GOT3 (cell line): Measurements from ENCODE around the gene BMP15.

ENCODE experiments used
- DNase-seq: peaks from one replicate; lab custom pipeline; 2025; ENCODE audit warnings: mixed read lengths; lab: John Stamatoyannopoulos, UW

BMP15 gene

GRCh38 chrX:50910685-50911176, at the start of gene BMP15:
Gene BMP15 (plus strand): TSS chrX:50910735. CDS start chrX:50910784, 49 bp downstream.
- no peak for DNase-seq

GRCh38 chrX:50863471-50863870, 47.1 kb upstream of the BMP15 start:
- no peak for DNase-seq

GRCh38 chrX:50865311-50865710, 45.2 kb upstream of the BMP15 start:
- no peak for DNase-seq

GRCh38 chrX:50871922-50872453, 38.5 kb upstream of the BMP15 start:
- no peak for DNase-seq

- no peak for DNase-seq
These were observed 35.7 kb upstream of the BMP15 start for GRCh38 chrX:50874876-50875275.

- no peak for DNase-seq
These were observed 34.0 kb upstream of the BMP15 start for GRCh38 chrX:50876551-50876950.

GRCh38 chrX:50877310-50877709, 33.2 kb upstream of the BMP15 start:
- no peak for DNase-seq

- DNase-seq, result no peak
These were observed 29.5 kb upstream of the BMP15 start for GRCh38 chrX:50881028-50881427.

- no peak for DNase-seq
These were observed 21.7 kb upstream of the BMP15 start for GRCh38 chrX:50888884-50889283.

- DNase-seq, result no peak
These were observed 21.0 kb upstream of the BMP15 start for GRCh38 chrX:50889582-50889981.

- DNase-seq, result no peak
These were observed 17.5 kb upstream of the BMP15 start for GRCh38 chrX:50893047-50893446.

GRCh38 chrX:50893466-50893865, 17.1 kb upstream of the BMP15 start:
- DNase-seq, result no peak

- DNase-seq, result no peak
These were observed 5.2 kb upstream of the BMP15 start for GRCh38 chrX:50905334-50905733.

GRCh38 chrX:50913520-50913919, 3.0 kb downstream of the BMP15 start:
- no peak for DNase-seq

GRCh38 chrX:50920132-50920531, 9.6 kb downstream of the BMP15 start:
- no peak for DNase-seq

GRCh38 chrX:50927127-50927526, 16.6 kb downstream of the BMP15 start:
- no peak for DNase-seq

GRCh38 chrX:50941638-50942037, 31.1 kb downstream of the BMP15 start:
- no peak for DNase-seq

GRCh38 chrX:50942471-50942870, 31.9 kb downstream of the BMP15 start:
- no peak for DNase-seq

GRCh38 chrX:50952406-50952805, 41.9 kb downstream of the BMP15 start:
- no peak for DNase-seq

GRCh38 chrX:50953832-50954231, 43.3 kb downstream of the BMP15 start:
- no peak for DNase-seq

GRCh38 chrX:50962156-50962555, 51.6 kb downstream of the BMP15 start:
- DNase-seq, result no peak

- DNase-seq, result no peak
These were observed 53.3 kb downstream of the BMP15 start for GRCh38 chrX:50963842-50964241.
